GM10248 (cell line): ENCODE results near the gene PCDHGA2.

Experiments
- CTCF ChIA-PET: fragments of 300-600 bp; sonication (Branson Sonifier 250); formaldehyde crosslinking; extraction: SDS; loops from one replicate; lab custom pipeline; 2021; ENCODE audit warnings: antibody characterized with exemption; lab: Yijun Ruan, JAX
- POLR2A ChIA-PET: fragments of 350-650 bp; sonication (Branson Sonifier 250); formaldehyde crosslinking; extraction: SDS; loops from one replicate; lab custom pipeline; 2020; ENCODE audit warnings: antibody characterized with exemption; lab: Yijun Ruan, JAX
- DNase-seq: peaks from one replicate; pipeline ENCODE4 v3.0.0; 2012; ENCODE audit errors: extremely low spot score
- CTCF ChIP-seq: IDR thresholded peaks from 2 replicates; pipeline ENCODE4 v1.5.1; 2012; ENCODE audit warnings: mild to moderate bottlenecking, low read depth; ENCODE audit errors: extremely low read depth, missing control alignments, control extremely low read depth

The PCDHGA2 gene

DNA sequence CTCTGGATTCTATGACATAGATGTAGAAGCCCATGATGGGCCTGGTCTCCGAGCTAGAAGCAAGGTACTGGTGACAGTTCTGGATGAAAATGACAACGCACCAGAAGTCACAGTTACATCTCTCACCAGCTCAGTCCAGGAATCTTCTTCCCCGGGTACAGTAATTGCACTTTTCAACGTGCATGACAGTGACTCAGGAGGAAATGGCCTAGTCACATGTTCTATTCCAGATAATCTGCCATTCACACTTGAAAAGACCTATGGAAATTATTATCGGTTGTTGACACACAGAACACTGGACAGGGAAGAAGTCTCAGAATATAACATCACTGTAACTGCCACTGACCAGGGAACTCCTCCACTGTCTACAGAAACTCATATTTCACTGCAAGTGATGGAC, 17.6 kb downstream of the PCDHGA2 start:
- ChIA-PET POLR2A (no interaction called here), CTCF (interaction anchor here (0.9 to 2.5 kb wide), 7 partner anchors 8 to 208 kb away, joined by 3 to 10 read pairs (median 4); partner anchors contain the start of genes PCDHGA10 and PCDHGA5)
- no peak for DNase-seq
- no peak for TF ChIP-seq CTCF

- ChIA-PET CTCF (interaction anchor here (2.9 kb wide), 1 partner anchor 201 kb away, joined by 9 read pairs; no protein-coding TSS in a partner anchor), POLR2A (no interaction called here)
- DNase-seq: no peak
- TF ChIP-seq CTCF: no peak
These were observed 18.4 kb downstream of the PCDHGA2 start for GRCh38 chr5:141356950-141357349.

DNA sequence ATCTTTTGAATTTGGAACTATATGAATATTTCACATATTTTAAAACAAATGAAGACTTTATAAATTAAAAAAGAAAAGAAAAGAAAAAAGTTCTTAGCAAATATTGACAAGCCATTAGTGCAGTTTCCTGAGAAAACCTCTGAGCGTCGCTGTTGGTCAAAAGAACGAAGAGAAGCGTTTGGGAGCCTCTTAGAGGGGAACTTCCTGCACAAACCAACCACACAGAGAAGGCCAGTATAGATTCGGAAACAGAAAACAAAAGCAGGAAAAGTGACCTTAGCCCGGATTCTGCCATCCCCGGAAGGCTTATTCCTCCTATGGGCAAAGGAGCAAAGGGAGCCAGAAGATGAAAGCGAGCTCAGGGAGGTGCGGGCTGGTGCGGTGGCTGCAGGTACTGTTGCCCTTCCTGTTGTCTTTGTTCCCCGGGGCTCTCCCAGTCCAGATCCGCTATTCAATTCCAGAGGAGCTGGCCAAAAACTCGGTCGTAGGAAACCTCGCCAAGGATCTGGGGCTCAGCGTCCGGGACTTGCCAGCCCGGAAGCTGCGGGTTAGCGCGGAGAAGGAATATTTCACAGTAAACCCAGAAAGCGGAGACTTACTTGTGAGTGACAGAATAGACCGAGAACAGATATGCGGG, 21.3 kb downstream of the PCDHGA2 start, which contains the start of gene PCDHGB2:
TSS of gene PCDHGB2 (plus strand) at position 205 of the 637 bp plus-strand sequence. CDS start at position 347, 142 bp downstream.
- CTCF ChIA-PET: interaction anchor here (0.7 to 2.9 kb wide), 14 partner anchors 16 to 232 kb away, joined by 3 to 9 read pairs (median 4); partner anchors contain the start of genes PCDHGA1, PCDHGA10, PCDHGA11 and PCDHGB6
- POLR2A ChIA-PET: no interaction called here
- peak; percentile 43 for TF ChIP-seq CTCF
- DNase-seq: peak; percentile 46

GRCh38 chr5:141360685-141361084, 22.1 kb downstream of the PCDHGA2 start:
- TF ChIP-seq CTCF: no peak
- CTCF ChIA-PET: interaction anchor here (0.7 to 1.7 kb wide), 8 partner anchors 16 to 206 kb away, joined by 3 to 7 read pairs (median 4); partner anchors contain the start of genes PCDHGA10, PCDHGB6, PCDHGB7 and PCDHGC3
- POLR2A ChIA-PET: no interaction called here
- no peak for DNase-seq

DNA sequence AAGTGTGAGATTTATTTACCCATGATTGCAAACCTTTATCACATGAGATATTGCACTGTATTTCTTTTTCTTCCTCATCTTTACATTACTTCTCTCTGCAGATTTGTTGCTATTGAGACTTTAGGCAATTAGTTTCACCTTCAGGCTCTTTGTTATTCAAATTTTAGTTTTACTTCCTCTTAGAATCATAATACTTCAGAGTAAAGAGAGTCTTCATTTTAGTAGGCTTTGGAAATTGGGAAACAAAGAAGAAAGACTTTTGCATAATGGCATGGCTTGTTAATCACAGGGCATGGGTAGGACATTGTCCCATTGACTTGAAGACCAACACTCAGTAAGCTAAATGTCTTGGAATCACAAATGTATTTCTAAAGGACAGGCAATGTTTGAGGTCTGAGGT, 24.2 kb downstream of the PCDHGA2 start:
- no peak for TF ChIP-seq CTCF
- ChIA-PET POLR2A (no interaction called here), CTCF (no interaction called here)
- DNase-seq: no peak

DNA sequence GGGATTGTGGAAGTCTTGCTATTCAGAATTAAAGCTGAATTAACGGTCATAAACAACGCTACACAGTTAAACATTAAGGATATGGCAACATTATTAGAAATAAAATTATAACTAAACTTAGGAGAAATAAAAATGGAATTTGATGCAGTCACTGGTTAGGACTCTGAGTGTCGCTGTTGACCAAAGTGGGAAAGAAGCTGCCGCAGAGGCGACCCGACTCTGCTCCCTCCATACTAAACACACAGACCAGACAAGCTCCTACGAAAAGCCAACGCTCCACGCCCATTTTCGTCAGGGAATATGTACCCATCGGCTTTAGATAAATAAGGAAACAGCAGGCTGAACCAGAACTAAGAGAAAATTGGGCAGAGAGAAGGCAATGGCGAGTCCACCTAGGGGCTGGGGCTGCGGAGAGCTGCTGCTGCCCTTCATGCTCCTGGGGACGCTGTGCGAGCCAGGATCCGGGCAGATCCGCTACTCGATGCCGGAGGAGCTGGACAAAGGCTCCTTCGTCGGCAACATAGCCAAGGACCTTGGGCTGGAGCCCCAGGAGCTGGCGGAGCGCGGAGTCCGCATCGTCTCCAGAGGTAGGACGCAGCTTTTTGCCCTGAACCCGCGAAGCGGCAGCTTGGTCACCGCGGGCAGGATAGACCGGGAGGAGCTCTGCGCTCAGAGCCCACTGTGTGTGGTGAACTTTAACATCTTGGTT, 25.5 kb downstream of the PCDHGA2 start, which contains the start of gene PCDHGA5:
TSS of gene PCDHGA5 (plus strand) at position 211 of the 709 bp plus-strand sequence. CDS start at position 380, 169 bp downstream.
- POLR2A ChIA-PET: no interaction called here
- DNase-seq: no peak
- CTCF ChIA-PET: interaction anchor here (0.8 to 1.5 kb wide), 4 partner anchors 9 to 193 kb away, joined by 3 to 6 read pairs (median 4); partner anchors contain the start of genes PCDHGA10 and PCDHGA4
- no peak for TF ChIP-seq CTCF
